ENCODE results near the gene ZNF470.

The ZNF470 gene

DNA sequence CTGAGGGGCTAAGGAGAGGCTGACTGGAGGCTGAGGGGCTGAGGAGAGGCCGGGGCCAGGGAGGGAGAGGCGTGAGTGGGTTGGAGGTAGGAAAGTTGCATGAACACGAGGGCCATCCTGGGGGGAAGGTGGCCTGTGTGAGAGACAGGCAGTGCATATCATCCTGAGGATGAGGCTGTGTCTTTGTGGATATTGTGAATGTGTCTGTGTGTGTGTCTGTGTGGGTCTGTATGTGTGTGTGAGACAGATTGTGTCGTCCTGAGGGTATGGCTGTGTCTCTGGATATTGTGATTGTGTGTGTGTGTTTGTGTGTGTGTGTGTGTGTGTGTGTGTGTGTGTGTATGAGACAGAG lies 28.3 kb downstream of the ZNF470 start (continued):
- no peak for TF ChIP-seq TRIM28 (IDR thresholded peaks at IDR 0.05; ENCODE audit: borderline replicate concordance, low read length)
- TF ChIP-seq, protein P1, sequence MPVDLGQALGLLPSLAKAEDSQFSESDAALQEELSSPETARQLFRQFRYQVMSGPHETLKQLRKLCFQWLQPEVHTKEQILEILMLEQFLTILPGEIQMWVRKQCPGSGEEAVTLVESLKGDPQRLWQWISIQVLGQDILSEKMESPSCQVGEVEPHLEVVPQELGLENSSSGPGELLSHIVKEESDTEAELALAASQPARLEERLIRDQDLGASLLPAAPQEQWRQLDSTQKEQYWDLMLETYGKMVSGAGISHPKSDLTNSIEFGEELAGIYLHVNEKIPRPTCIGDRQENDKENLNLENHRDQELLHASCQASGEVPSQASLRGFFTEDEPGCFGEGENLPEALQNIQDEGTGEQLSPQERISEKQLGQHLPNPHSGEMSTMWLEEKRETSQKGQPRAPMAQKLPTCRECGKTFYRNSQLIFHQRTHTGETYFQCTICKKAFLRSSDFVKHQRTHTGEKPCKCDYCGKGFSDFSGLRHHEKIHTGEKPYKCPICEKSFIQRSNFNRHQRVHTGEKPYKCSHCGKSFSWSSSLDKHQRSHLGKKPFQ (tag by site-specific recombination; IDR thresholded peaks at IDR 0.05): no peak
- TF ChIP-seq, protein P2, sequence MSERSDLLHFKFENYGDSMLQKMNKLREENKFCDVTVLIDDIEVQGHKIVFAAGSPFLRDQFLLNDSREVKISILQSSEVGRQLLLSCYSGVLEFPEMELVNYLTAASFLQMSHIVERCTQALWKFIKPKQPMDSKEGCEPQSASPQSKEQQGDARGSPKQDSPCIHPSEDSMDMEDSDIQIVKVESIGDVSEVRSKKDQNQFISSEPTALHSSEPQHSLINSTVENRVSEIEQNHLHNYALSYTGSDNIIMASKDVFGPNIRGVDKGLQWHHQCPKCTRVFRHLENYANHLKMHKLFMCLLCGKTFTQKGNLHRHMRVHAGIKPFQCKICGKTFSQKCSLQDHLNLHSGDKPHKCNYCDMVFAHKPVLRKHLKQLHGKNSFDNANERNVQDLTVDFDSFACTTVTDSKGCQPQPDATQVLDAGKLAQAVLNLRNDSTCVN (tag by site-specific recombination; optimal IDR thresholded peaks at IDR 0.05): peak; percentile 49
- TF ChIP-seq ZNF157 (tag by site-specific recombination; IDR thresholded peaks at IDR 0.05): no peak; the same call in 1 of the 2 replicates
- TF ChIP-seq ZNF837 (tag by site-specific recombination; IDR thresholded peaks at IDR 0.05): no peak
- TF ChIP-seq, protein P3, sequence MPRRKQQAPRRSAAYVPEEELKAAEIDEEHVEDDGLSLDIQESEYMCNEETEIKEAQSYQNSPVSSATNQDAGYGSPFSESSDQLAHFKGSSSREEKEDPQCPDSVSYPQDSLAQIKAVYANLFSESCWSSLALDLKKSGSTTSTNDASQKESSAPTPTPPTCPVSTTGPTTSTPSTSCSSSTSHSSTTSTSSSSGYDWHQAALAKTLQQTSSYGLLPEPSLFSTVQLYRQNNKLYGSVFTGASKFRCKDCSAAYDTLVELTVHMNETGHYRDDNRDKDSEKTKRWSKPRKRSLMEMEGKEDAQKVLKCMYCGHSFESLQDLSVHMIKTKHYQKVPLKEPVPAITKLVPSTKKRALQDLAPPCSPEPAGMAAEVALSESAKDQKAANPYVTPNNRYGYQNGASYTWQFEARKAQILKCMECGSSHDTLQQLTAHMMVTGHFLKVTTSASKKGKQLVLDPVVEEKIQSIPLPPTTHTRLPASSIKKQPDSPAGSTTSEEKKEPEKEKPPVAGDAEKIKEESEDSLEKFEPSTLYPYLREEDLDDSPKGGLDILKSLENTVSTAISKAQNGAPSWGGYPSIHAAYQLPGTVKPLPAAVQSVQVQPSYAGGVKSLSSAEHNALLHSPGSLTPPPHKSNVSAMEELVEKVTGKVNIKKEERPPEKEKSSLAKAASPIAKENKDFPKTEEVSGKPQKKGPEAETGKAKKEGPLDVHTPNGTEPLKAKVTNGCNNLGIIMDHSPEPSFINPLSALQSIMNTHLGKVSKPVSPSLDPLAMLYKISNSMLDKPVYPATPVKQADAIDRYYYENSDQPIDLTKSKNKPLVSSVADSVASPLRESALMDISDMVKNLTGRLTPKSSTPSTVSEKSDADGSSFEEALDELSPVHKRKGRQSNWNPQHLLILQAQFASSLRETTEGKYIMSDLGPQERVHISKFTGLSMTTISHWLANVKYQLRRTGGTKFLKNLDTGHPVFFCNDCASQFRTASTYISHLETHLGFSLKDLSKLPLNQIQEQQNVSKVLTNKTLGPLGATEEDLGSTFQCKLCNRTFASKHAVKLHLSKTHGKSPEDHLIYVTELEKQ (tag by site-specific recombination; IDR thresholded peaks at IDR 0.05; ENCODE audit: borderline replicate concordance): no peak
- TF ChIP-seq ZNF473 (tag by site-specific recombination; IDR thresholded peaks at IDR 0.05): no peak
- 0 out of 2 replicates have a peak, but pooled peaks have one; percentile 60 for TF ChIP-seq BCL11B (tag by site-specific recombination; IDR thresholded peaks at IDR 0.05; ENCODE audit: low read depth)
- no peak for TF ChIP-seq ZNF174 (tag by site-specific recombination; IDR thresholded peaks at IDR 0.05)
- TF ChIP-seq ZNF112 (tag by site-specific recombination; IDR thresholded peaks at IDR 0.05): no peak
- no peak for TF ChIP-seq ZNF785 (tag by site-specific recombination; IDR thresholded peaks at IDR 0.05)
- TF ChIP-seq SETDB1 (IDR thresholded peaks at IDR 0.05; ENCODE audit: insufficient read length, low read length): no peak
- no peak for TF ChIP-seq ZNF350 (tag by site-specific recombination; IDR thresholded peaks at IDR 0.05)
- TF ChIP-seq HOXC10 (CRISPR knock-in tag; IDR thresholded peaks at IDR 0.05): no peak
- TF ChIP-seq ZNF571 (tag by site-specific recombination; IDR thresholded peaks at IDR 0.05): no peak
- no peak for TF ChIP-seq ZSCAN23 (tag by site-specific recombination; IDR thresholded peaks at IDR 0.05)
- TF ChIP-seq, protein P4, sequence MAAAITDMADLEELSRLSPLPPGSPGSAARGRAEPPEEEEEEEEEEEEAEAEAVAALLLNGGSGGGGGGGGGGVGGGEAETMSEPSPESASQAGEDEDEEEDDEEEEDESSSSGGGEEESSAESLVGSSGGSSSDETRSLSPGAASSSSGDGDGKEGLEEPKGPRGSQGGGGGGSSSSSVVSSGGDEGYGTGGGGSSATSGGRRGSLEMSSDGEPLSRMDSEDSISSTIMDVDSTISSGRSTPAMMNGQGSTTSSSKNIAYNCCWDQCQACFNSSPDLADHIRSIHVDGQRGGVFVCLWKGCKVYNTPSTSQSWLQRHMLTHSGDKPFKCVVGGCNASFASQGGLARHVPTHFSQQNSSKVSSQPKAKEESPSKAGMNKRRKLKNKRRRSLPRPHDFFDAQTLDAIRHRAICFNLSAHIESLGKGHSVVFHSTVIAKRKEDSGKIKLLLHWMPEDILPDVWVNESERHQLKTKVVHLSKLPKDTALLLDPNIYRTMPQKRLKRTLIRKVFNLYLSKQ (tag by site-specific recombination; IDR thresholded peaks at IDR 0.05; ENCODE audit: borderline replicate concordance): no peak
- TF ChIP-seq ZNF266 (tag by site-specific recombination; IDR thresholded peaks at IDR 0.05; ENCODE audit: low read depth): peak; percentile 61; the same call in 1 of the 2 replicates
- TF ChIP-seq, protein P5, sequence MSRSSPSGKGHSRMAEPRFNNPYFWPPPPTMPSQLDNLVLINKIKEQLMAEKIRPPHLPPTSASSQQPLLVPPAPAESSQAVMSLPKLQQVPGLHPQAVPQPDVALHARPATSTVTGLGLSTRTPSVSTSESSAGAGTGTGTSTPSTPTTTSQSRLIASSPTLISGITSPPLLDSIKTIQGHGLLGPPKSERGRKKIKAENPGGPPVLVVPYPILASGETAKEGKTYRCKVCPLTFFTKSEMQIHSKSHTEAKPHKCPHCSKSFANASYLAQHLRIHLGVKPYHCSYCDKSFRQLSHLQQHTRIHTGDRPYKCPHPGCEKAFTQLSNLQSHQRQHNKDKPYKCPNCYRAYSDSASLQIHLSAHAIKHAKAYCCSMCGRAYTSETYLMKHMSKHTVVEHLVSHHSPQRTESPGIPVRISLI (tag by site-specific recombination; IDR thresholded peaks at IDR 0.05): no peak
- TF ChIP-seq, protein P6, sequence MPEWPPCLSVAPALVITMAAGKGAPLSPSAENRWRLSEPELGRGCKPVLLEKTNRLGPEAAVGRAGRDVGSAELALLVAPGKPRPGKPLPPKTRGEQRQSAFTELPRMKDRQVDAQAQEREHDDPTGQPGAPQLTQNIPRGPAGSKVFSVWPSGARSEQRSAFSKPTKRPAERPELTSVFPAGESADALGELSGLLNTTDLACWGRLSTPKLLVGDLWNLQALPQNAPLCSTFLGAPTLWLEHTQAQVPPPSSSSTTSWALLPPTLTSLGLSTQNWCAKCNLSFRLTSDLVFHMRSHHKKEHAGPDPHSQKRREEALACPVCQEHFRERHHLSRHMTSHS (tag by site-specific recombination; IDR thresholded peaks at IDR 0.05): no peak
- no peak for TF ChIP-seq ZNF155 (tag by site-specific recombination; IDR thresholded peaks at IDR 0.05)
- TF ChIP-seq ZNF830 (tag by site-specific recombination; IDR thresholded peaks at IDR 0.05; ENCODE audit: low read depth): no peak
- TF ChIP-seq, protein P7, sequence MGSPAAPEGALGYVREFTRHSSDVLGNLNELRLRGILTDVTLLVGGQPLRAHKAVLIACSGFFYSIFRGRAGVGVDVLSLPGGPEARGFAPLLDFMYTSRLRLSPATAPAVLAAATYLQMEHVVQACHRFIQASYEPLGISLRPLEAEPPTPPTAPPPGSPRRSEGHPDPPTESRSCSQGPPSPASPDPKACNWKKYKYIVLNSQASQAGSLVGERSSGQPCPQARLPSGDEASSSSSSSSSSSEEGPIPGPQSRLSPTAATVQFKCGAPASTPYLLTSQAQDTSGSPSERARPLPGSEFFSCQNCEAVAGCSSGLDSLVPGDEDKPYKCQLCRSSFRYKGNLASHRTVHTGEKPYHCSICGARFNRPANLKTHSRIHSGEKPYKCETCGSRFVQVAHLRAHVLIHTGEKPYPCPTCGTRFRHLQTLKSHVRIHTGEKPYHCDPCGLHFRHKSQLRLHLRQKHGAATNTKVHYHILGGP (tag by site-specific recombination; IDR thresholded peaks at IDR 0.05): no peak
- peak; percentile 42; the same call in 1 of the 2 replicates for TF ChIP-seq ZSCAN16 (tag by site-specific recombination; IDR thresholded peaks at IDR 0.05)
- TF ChIP-seq ZNF629 (tag by site-specific recombination; IDR thresholded peaks at IDR 0.05): no peak
- TF ChIP-seq, protein P8, sequence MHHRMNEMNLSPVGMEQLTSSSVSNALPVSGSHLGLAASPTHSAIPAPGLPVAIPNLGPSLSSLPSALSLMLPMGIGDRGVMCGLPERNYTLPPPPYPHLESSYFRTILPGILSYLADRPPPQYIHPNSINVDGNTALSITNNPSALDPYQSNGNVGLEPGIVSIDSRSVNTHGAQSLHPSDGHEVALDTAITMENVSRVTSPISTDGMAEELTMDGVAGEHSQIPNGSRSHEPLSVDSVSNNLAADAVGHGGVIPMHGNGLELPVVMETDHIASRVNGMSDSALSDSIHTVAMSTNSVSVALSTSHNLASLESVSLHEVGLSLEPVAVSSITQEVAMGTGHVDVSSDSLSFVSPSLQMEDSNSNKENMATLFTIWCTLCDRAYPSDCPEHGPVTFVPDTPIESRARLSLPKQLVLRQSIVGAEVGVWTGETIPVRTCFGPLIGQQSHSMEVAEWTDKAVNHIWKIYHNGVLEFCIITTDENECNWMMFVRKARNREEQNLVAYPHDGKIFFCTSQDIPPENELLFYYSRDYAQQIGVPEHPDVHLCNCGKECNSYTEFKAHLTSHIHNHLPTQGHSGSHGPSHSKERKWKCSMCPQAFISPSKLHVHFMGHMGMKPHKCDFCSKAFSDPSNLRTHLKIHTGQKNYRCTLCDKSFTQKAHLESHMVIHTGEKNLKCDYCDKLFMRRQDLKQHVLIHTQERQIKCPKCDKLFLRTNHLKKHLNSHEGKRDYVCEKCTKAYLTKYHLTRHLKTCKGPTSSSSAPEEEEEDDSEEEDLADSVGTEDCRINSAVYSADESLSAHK (tag by site-specific recombination; IDR thresholded peaks at IDR 0.05): 0 out of 2 replicates have a peak, but pooled peaks have one; percentile 8
- no peak for TF ChIP-seq ZNF521 (tag by site-specific recombination; IDR thresholded peaks at IDR 0.05)
- TF ChIP-seq ZNF548 (tag by site-specific recombination; IDR thresholded peaks at IDR 0.05): no peak

Data from HEK293 (cell line).